Mesenchymal stem cell (in vitro differentiated cells and primary cell): ENCODE results near the gene ZNF496.

Experiments used
- DNase-seq: peaks from one replicate; pipeline ENCODE4 v3.0.0-alpha.2; 2013
- H2AFZ ChIP-seq: one replicate; pipeline ENCODE4 v1.6.1; 2013; ENCODE audit warnings: low read depth, mild to moderate bottlenecking, control low read depth, inconsistent platforms, low read length, moderate library complexity
- H2AK5ac ChIP-seq: 2 replicates; pipeline ENCODE4 v1.6.1; 2013; ENCODE audit warnings: low read length, moderate library complexity, mild to moderate bottlenecking, inconsistent platforms; ENCODE audit not compliant: severe bottlenecking
- H2BK120ac ChIP-seq: one replicate; pipeline ENCODE4 v1.6.1; 2013; ENCODE audit warnings: low read depth, mild to moderate bottlenecking, inconsistent platforms, low read length, moderate library complexity
- H2BK12ac ChIP-seq, 2 experiments: one replicate each; pipeline ENCODE4 v1.6.1; 2013; ENCODE audit warnings: inconsistent platforms in 2 of 2, low read length in 2 of 2, mild to moderate bottlenecking in 2 of 2, moderate library complexity in 2 of 2, control low read depth in 1 of 2
- H2BK15ac ChIP-seq: one replicate; pipeline ENCODE4 v1.6.1; 2013; ENCODE audit warnings: mild to moderate bottlenecking, low read depth, inconsistent platforms; ENCODE audit not compliant: poor library complexity, severe bottlenecking
- H2BK5ac ChIP-seq: 2 replicates; pipeline ENCODE4 v1.6.1; 2013; ENCODE audit warnings: low read depth, mild to moderate bottlenecking, low read length, control low read depth, inconsistent platforms; ENCODE audit not compliant: poor library complexity, severe bottlenecking
- H3K14ac ChIP-seq, 2 experiments: one replicate each; pipeline ENCODE4 v1.6.1; 2013; ENCODE audit warnings: inconsistent platforms in 2 of 2, low read length in 2 of 2, control low read depth in 1 of 2, mild to moderate bottlenecking in 1 of 2, moderate library complexity in 1 of 2
- H3K18ac ChIP-seq, 2 experiments: one replicate each; pipeline ENCODE4 v1.6.1; 2013; ENCODE audit warnings: inconsistent platforms in 2 of 2, low read length in 2 of 2, control low read depth in 1 of 2, low read depth in 1 of 2, mild to moderate bottlenecking in 1 of 2
- H3K23ac ChIP-seq, 2 experiments: one replicate each; pipeline ENCODE4 v1.6.1; 2013; ENCODE audit warnings: inconsistent platforms in 2 of 2, low read length in 2 of 2, mild to moderate bottlenecking in 2 of 2, moderate library complexity in 2 of 2, control low read depth in 1 of 2
- H3K27ac ChIP-seq: 2 replicates; pipeline ENCODE4 v1.5.1; 2013; ENCODE audit warnings: mild to moderate bottlenecking, moderate library complexity, low read length, control low read depth, inconsistent platforms; ENCODE audit not compliant: poor library complexity, severe bottlenecking
- H3K27me3 ChIP-seq, 2 experiments: 2 replicates each; pipeline versions ENCODE4 v1.6.1 to v1.7.0; 2013; ENCODE audit warnings: low read length in 2 of 2, mild to moderate bottlenecking in 2 of 2, moderate library complexity in 2 of 2, control low read depth in 1 of 2, inconsistent platforms in 1 of 2; ENCODE audit not compliant: control insufficient read depth in 1 of 2, insufficient read depth in 1 of 2
- H3K36me3 ChIP-seq, 2 experiments: 2 replicates each; pipeline versions ENCODE4 v1.6.1 to v1.7.0; 2013; ENCODE audit warnings: low read length in 2 of 2, control low read depth in 1 of 2, inconsistent platforms in 1 of 2, low read depth in 1 of 2, mild to moderate bottlenecking in 1 of 2; ENCODE audit not compliant: insufficient read depth in 2 of 2, control insufficient read depth in 1 of 2
- H3K4ac ChIP-seq, 2 experiments: one replicate each; pipeline ENCODE4 v1.6.1; 2013; ENCODE audit warnings: inconsistent platforms in 2 of 2, low read length in 2 of 2, mild to moderate bottlenecking in 2 of 2, moderate library complexity in 2 of 2, control low read depth in 1 of 2, low read depth in 1 of 2
- H3K4me1 ChIP-seq: 2 replicates; pipeline ENCODE4 v1.6.1; 2013; ENCODE audit warnings: low read depth, low read length, control low read depth; ENCODE audit not compliant: control insufficient read depth, insufficient read depth
- H3K4me2 ChIP-seq: 2 replicates; pipeline ENCODE4 v1.6.1; 2013; ENCODE audit warnings: low read length, mild to moderate bottlenecking, inconsistent platforms; ENCODE audit not compliant: poor library complexity, severe bottlenecking
- H3K4me3 ChIP-seq, 2 experiments: 2 replicates each; pipeline versions ENCODE4 v1.5.1 to v1.7.0; 2013; ENCODE audit warnings: low read length in 2 of 2, mild to moderate bottlenecking in 2 of 2, control low read depth in 1 of 2, low read depth in 1 of 2; ENCODE audit not compliant: insufficient read depth in 1 of 2
- H3K79me1 ChIP-seq: replicated peaks from 2 replicates; pipeline ENCODE4 v1.6.1; 2013; ENCODE audit warnings: mild to moderate bottlenecking, control low read depth, low read length, inconsistent platforms; ENCODE audit not compliant: poor library complexity, severe bottlenecking
- H3K9ac ChIP-seq: 2 replicates; pipeline ENCODE4 v1.7.0; 2013; ENCODE audit warnings: mild to moderate bottlenecking, low read length, moderate library complexity
- H3K9me3 ChIP-seq: 2 replicates; pipeline ENCODE4 v1.7.0; 2013; ENCODE audit warnings: mild to moderate bottlenecking, low read length; ENCODE audit not compliant: control insufficient read depth
- H4K8ac ChIP-seq: one replicate; pipeline ENCODE4 v1.6.1; 2013; ENCODE audit warnings: inconsistent platforms, mild to moderate bottlenecking, low read length, moderate library complexity
- H4K91ac ChIP-seq: one replicate; pipeline ENCODE4 v1.6.1; 2013; ENCODE audit warnings: mild to moderate bottlenecking, low read length, inconsistent platforms
- WGBS: methylation state at CpG from one replicate; pipeline ENCODE4 v1.1.7; 2013; ENCODE audit warnings: mixed read lengths; 5-methylcytosine and 5-hydroxymethylcytosine counted together

Gene ZNF496

GRCh38 chr1:247352175-247352574 lies 20.5 kb upstream of the ZNF496 start:
- no peak overlapping the region for H4K8ac ChIP-seq
- peaks cover 3% of the 10 kb centered on the region for H3K4me1 ChIP-seq
- H3K23ac ChIP-seq, result no peak overlapping the region
- no peak overlapping the region for H3K9ac ChIP-seq
- no peaks in the 10 kb centered on the region for H3K27me3 ChIP-seq
- no peak overlapping the region for H3K4me3 ChIP-seq
- H2BK15ac ChIP-seq, result no peak overlapping the region
- no peak overlapping the region for H3K18ac ChIP-seq
- no peaks in the 10 kb centered on the region for H3K9me3 ChIP-seq
- H2BK120ac ChIP-seq, result no peak overlapping the region
- no peak overlapping the region for H2BK12ac ChIP-seq
- no peak overlapping the region for H4K91ac ChIP-seq
- peaks cover 8% of the 10 kb centered on the region for H3K79me1 ChIP-seq
- DNase-seq, result no peak
- H3K14ac ChIP-seq, result no peak overlapping the region
- H2AK5ac ChIP-seq, result no peak overlapping the region
- no peak overlapping the region for H3K4ac ChIP-seq
- WGBS, result 94% methylated on average over 3 of the region's 3 CpGs
- no peak overlapping the region for H3K27ac ChIP-seq
- H2AFZ ChIP-seq, result no peak overlapping the region
- peaks cover 0 to 3% of the 10 kb centered on the region in 2 experiments for H3K36me3 ChIP-seq
- no peak overlapping the region for H2BK5ac ChIP-seq
- H3K4me2 ChIP-seq, result no peak overlapping the region

DNA sequence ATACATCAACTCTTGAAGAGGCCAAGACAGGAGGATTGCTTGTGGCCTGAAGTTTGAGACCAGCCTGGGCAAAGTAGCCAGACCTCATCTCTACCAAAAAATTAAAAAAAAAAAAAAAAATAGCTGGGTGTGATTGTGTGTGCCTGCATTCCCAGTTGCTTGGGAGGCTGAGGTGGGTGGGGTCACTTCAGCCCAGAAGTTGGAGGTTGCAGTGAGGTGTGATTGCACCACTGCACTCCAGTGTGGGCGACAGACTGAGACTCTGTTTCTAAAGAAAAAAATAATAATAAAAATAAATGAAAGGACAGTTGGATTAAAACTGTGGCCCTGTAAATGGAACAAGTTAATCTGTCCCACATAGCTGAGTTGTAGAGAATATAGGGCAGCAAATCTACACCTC lies 18.9 kb upstream of the ZNF496 start:
- no peak overlapping the region for H3K4me2 ChIP-seq
- H3K36me3 ChIP-seq, result peaks cover 0 to 3% of the 10 kb centered on the region in 2 experiments
- H4K91ac ChIP-seq, result no peak overlapping the region
- no peak overlapping the region for H3K4ac ChIP-seq
- no peak overlapping the region for H3K14ac ChIP-seq
- no peak overlapping the region for H2BK12ac ChIP-seq
- no peaks in the 10 kb centered on the region for H3K9me3 ChIP-seq
- no peak overlapping the region for H2BK5ac ChIP-seq
- no peak overlapping the region for H2AK5ac ChIP-seq
- no peak overlapping the region for H3K9ac ChIP-seq
- H4K8ac ChIP-seq, result no peak overlapping the region
- no peak overlapping the region for H2AFZ ChIP-seq
- no peak overlapping the region for H2BK120ac ChIP-seq
- H3K27ac ChIP-seq, result no peak overlapping the region
- peaks cover 15% of the 10 kb centered on the region for H3K79me1 ChIP-seq
- H3K4me1 ChIP-seq, result no peaks in the 10 kb centered on the region
- H3K27me3 ChIP-seq, result no peaks in the 10 kb centered on the region
- DNase-seq, result no peak
- WGBS, result no CpG with 5 or more reads among the region's 1 CpG
- H3K4me3 ChIP-seq, result no peak overlapping the region
- no peak overlapping the region for H2BK15ac ChIP-seq
- H3K18ac ChIP-seq, result no peak overlapping the region
- H3K23ac ChIP-seq, result no peak overlapping the region

- no peak overlapping the region for H4K8ac ChIP-seq
- H3K4me1 ChIP-seq, result peaks cover 5% of the 10 kb centered on the region
- H3K9me3 ChIP-seq, result no peaks in the 10 kb centered on the region
- no peak overlapping the region for H4K91ac ChIP-seq
- no peaks in the 10 kb centered on the region for H3K27me3 ChIP-seq
- H3K18ac ChIP-seq, result no peak overlapping the region
- WGBS, result 80% methylated on average over 24 of the region's 31 CpGs
- no peak overlapping the region for H2AK5ac ChIP-seq
- H3K4ac ChIP-seq, result no peak overlapping the region
- no peak for DNase-seq
- no peak overlapping the region for H2BK12ac ChIP-seq
- peak overlapping the region; percentile 79 for H3K9ac ChIP-seq
- no peak overlapping the region for H3K23ac ChIP-seq
- no peak overlapping the region for H2BK5ac ChIP-seq
- H3K4me3 ChIP-seq, result peak overlapping the region in 1 of 2 experiments; percentile 70
- no peak overlapping the region for H2BK15ac ChIP-seq
- H2BK120ac ChIP-seq, result no peak overlapping the region
- H3K27ac ChIP-seq, result no peak overlapping the region
- H2AFZ ChIP-seq, result no peak overlapping the region
- H3K79me1 ChIP-seq, result peaks cover 32% of the 10 kb centered on the region
- H3K4me2 ChIP-seq, result no peak overlapping the region
- H3K14ac ChIP-seq, result no peak overlapping the region
- H3K36me3 ChIP-seq, result peaks cover 0 to 3% of the 10 kb centered on the region in 2 experiments
Observed at GRCh38 chr1:247347477-247348222, 16.0 kb upstream of the ZNF496 start.

DNA sequence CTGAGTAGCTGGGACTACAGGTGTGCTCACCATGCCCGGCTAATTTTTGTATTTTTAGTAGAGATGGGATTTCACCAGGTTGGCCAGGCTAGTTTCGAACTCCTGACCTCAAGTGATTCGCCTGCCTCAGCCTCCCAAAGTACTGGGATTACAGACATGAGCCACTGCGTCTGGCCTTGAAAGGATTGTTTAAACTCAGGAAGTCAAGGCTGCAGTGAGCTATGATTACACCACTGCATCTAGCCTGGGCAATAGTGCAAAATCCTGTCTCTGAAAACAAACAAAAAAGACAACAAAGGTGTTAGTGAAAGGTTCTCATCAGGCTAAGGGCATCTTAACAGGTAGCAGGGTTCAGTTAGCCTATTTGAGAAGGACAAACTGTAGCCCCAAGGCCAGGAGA lies 14.2 kb upstream of the ZNF496 start:
- 93% methylated on average over 4 of the region's 4 CpGs for WGBS
- no peak overlapping the region for H2BK12ac ChIP-seq

More for the DNA sequence above, 14.2 kb upstream of the ZNF496 start:
- Histone ChIP-seq H3K14ac (no peak overlapping the region), H2BK120ac (no peak overlapping the region), H3K4me2 (no peak overlapping the region), H3K18ac (no peak overlapping the region), H3K36me3 (peaks cover 0 to 10% of the 10 kb centered on the region in 2 experiments), H2AK5ac (no peak overlapping the region), H4K8ac (no peak overlapping the region), H3K27ac (no peak overlapping the region), H3K4me3 (no peak overlapping the region), H3K9ac (no peak overlapping the region), H3K9me3 (no peaks in the 10 kb centered on the region), H4K91ac (no peak overlapping the region), H2AFZ (no peak overlapping the region), H3K23ac (no peak overlapping the region), H2BK5ac (no peak overlapping the region), H2BK15ac (no peak overlapping the region), H3K27me3 (no peaks in the 10 kb centered on the region), H3K79me1 (peaks cover 37% of the 10 kb centered on the region), H3K4me1 (peaks cover 8% of the 10 kb centered on the region), H3K4ac (no peak overlapping the region)
- no peak for DNase-seq
